Dermis lymphatic vessel endothelial cell (primary cell): ENCODE measurements around the gene ASB11. TPM values are rescaled to one million over a fixed set of nuclear protein-coding genes. Genes with fewer than 3 reads are reported as not detected.

Source experiments
- total RNA-seq: library from RNA; depleted of rRNA; stranded (reverse); fragments of >200 nt; gene quantifications from 2 replicates; pipeline ENCODE4 v1.2.1, GENCODE V29; 2014

The ASB11 gene, protein sequence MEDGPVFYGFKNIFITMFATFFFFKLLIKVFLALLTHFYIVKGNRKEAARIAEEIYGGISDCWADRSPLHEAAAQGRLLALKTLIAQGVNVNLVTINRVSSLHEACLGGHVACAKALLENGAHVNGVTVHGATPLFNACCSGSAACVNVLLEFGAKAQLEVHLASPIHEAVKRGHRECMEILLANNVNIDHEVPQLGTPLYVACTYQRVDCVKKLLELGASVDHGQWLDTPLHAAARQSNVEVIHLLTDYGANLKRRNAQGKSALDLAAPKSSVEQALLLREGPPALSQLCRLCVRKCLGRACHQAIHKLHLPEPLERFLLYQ
- not detected in 2 replicates for total RNA-seq

GRCh38 chrX:15315509-15315908 lies at the start of gene ASB11:
TSS of gene ASB11 (minus strand) at chrX:15315640. CDS start at chrX:15315605, 35 bp downstream.

DNA sequence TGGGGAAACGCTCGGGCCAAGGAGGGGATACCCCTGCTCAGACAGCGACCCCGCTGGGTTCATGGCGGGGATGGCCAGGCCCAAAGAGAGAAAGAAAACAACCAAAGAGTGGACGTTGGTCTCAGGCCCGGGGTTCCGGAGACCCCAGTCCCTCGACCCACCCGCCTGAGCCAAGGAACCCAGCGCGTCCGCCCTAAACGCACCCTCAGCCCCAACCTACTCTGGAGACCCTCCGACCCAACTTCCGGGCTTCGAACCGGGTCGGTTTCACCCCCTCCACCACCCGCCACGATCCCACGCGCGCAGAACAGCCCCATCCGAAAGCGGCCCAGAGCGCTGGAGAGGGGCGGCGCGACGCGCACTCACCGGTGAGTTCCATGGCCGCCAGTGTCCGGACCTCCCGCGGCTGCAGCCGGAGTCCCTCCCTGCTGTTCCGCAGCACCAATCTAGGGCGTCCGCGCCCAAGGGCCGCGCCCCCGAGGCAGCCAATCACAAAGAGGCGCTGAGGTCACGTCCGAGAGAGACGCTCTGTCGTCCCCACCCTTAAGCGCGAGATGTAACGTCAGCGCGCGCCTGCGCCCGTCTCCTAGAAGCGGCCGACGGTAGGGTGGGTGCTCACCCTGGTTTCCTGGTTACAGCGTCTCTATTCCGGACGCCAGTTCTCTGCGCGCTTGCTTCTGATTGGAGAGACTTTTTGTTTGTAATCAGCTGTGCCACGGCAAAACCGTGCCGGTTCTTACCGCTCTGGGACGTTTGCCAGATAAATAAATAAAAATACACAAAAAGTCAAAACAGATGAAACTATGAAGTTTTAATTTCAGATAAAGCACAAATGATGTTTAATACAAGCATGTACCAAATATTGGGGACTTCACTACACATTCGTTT lies 19.9 kb upstream of the ASB11 start, which contains the start of gene PIGA:
TSS of gene PIGA (minus strand) at position 389 of the 888 bp plus-strand sequence. CDS start 3,593 bp downstream, outside the sequence.

DNA sequence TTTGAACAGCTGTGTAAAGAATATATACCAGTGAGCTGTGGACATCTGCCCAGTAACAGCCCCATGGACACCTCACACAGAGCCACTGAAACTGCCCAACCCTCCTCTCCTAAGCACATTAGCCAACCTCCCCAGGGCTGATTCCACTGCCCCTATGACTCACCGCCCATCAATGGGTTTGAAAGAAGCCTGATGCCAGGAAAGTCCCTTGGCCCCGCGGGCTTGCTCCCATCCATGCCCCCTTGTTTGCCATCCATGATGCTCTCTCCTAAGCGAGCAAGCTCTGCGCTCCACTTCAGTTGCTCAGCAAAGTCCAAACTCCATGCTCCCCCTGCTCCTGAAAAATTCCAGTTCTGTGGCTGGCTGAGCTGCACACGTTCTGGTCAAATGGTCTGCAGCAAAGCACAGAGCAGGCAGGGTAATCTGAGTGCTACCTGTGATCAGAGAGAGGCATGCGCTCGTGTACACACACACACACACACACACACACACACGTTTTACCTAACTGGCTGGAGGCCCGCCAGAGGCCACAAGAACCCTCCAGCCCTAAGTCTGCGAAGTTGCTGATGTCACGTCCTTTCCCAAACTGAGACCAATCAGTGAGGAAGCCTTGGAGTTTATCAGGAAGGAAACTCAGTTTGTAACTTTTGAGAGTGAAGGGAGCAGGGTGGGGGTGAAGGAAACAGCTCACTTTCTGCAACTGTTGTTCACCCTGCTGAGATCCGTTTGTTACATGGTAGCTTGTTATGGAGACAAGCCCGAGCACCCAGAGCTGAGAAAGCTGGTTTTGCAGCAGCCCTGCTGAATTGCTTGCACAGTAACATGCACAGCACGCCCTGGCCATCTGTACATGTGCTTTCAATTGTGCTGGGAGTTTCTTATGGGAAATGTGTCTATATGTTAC lies 45.6 kb downstream of the ASB11 start, which contains the start of gene ASB9:
TSS of gene ASB9 (minus strand) at position 466 of the 904 bp plus-strand sequence. CDS start at position 257, 209 bp downstream.

Other genes starting within 250 kb of the ASB11 start
- 0.43 and 0.54 TPM in 2 replicates for gene ASB9, start 45.6 kb downstream of the ASB11 start, total RNA-seq
- 9.2 and 9.4 TPM in 2 replicates for gene PIGA, start 19.9 kb upstream of the ASB11 start, total RNA-seq
- gene VEGFD, start 68.8 kb upstream of the ASB11 start, total RNA-seq = 0.11 and 0.17 TPM in 2 replicates
- gene PIR, start 177.7 kb upstream of the ASB11 start, total RNA-seq = 71.6 and 76.5 TPM in 2 replicates
- 82.4 and 132 TPM in 2 replicates for gene BMX, start 185.2 kb upstream of the ASB11 start, total RNA-seq